GM18858 (cell line): ENCODE results near the gene PSG4.
"Not testable (repeated sequence)": the region's sequence is repeated elsewhere in the genome, so short reads cannot be mapped to it uniquely, and the experiment has no call there.

Source experiments
- ATAC-seq: cut with Tn5 transposase; IDR thresholded peaks from one replicate; pipeline ENCODE4 v1.9.1; 2021; ENCODE audit not compliant: unreplicated experiment

Gene PSG4

DNA sequence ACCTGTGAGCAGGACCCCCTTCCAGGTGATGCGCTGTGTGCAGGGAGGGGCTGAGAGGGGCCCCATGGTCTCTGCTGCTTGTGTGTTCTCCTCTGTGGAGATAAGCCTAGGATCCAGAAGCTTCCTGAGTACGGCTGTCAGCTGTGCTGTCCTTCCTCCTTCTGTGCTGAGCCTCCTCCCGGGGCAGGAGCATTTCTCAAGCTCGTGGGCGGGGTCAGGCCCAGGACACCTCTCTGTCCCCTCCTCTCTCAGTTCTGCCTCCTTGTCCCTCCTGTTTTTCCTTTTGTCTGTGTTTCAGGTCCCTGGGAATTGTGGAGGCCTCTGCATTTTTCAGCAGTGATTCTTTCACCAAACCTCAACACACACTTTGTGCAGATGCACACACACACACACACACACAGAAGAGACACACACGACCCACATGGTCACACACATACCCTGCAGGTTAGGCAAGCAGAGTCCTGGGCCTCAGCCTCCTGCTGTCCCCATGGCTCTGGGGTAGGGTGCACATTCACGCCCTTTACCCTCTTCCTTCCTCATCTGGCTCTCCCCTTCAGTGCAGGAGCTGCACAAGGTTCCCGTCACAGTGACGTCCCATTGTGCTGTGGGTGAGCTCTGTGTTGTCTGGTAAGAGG, at the start of gene PSG4:
TSS of gene PSG4 (minus strand) at position 168 of the 635 bp plus-strand sequence. CDS start at position 66, 102 bp downstream.
- not testable (repeated sequence) for ATAC-seq

DNA sequence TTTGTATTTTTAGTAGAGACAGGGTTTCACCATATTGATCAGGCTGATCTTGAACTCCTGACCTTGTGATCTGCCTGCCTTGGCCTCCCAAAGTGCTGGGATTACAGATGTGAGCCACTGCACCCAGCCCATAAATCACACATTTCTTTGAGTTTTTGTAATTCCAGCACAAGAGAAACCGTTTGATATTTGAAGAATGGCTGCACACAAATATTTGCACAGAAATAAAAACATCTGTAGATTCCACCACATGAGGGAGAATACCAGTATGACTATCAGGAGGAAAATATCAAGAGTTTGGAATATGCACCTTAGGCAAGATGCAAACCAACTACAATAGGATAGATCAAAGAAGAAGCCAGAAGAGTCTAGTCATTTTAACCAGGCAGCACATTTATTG, 46.0 kb upstream of the PSG4 start:
- not testable (repeated sequence) for ATAC-seq

DNA sequence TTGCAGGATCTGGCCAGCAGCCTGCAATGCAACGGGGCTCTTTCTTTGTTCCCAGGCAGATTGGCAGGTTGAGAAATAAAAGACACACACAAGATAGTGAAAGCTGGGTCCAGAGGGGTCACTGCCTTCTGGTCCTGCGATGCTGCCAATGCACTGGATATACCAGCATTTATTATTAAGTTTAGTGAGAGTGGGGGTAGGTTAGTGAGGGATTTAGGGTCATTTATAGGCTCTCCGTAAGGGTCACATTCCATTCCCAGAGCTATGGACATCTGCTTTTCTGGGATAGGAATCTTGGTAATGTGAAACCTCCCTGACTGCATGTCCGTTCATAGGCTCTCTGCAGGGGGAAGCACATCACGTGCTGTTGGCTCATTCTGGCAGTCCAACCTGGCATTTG, 44.9 kb upstream of the PSG4 start:
- not testable (repeated sequence) for ATAC-seq

DNA sequence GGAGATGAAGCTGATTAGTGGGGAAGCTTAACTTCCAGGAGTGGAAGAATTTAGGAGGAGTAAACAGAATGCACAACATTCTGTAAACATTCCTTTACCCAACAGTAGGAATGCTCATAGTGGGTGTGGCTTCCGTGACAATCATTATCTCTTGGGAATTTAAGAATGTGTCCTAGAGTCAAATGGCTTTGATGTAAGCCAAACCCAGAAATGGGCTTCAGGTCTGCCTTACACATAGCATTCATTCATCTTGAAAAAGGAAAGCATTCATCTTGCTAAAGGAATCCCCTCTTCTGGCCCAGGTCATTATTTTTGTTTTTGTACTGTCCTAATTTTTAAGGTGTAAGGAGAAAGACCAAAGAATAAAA, 43.2 kb upstream of the PSG4 start:
- not testable (repeated sequence) for ATAC-seq

- not testable (repeated sequence) for ATAC-seq
These were observed 41.9 kb upstream of the PSG4 start for GRCh38 chr19:43247243-43247880.

DNA sequence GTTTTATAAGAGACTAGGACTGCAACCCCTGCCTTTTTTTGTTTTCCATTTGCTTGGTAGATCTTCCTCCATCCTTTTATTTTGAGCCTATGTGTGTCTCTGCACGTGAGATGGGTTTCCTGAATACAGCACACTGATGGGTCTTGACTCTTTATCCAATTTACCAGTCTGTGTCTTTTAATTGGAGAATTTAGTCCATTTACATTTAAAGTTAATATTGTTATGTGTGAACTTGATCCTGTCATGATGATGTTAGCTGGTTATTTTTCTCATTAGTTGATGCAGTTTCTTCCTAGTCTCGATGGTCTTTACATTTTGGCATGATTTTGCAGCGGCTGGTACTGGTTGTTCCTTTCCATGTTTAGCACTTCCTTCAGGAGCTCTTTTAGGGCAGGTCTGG, 40.4 kb upstream of the PSG4 start:
- not testable (repeated sequence) for ATAC-seq

DNA sequence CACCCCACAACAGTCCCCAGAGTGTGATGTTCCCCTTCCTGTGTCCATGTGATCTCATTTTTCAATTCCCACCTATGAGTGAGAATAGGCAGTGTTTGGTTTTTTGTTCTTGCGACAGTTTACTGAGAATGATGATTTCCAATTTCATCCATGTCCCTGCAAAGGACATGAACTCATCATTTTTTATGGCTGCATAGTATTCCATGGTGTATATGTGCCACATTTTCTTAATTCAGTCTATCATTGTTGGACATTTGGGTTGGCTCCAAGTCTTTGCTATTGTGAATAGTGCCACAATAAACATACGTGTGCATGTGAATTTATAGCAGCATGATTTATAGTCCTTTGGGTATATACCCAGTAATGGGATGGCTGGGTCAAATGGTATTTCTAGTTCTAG, 36.8 kb upstream of the PSG4 start:
- not testable (repeated sequence) for ATAC-seq

GRCh38 chr19:43238213-43238612, 32.8 kb upstream of the PSG4 start:
- ATAC-seq: not testable (repeated sequence)

- ATAC-seq: not testable (repeated sequence)
These were observed 30.2 kb upstream of the PSG4 start for GRCh38 chr19:43235686-43236085.

GRCh38 chr19:43229315-43229714, 23.9 kb upstream of the PSG4 start:
- no peak for ATAC-seq

GRCh38 chr19:43228730-43229129, 23.3 kb upstream of the PSG4 start:
- not testable (repeated sequence) for ATAC-seq

DNA sequence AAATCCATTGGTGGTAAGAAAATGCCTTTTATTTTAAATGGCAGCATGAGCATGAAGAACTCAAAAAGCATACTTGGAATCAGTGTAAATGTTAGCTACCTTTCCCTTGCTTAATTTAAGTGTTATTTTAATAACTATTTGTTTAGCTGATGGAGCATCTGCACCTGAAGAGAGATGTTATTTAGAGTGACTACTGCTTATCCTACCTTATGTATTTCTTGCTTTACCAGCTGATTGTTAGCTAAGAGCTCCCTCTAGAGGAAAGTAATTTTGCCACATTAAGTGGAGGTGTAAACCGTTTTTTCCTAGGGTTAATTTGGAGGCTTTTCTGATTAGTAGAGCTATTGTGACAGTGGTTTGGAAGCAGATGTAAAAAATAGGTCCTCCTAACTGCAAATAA, 21.5 kb upstream of the PSG4 start:
- ATAC-seq: not testable (repeated sequence)

DNA sequence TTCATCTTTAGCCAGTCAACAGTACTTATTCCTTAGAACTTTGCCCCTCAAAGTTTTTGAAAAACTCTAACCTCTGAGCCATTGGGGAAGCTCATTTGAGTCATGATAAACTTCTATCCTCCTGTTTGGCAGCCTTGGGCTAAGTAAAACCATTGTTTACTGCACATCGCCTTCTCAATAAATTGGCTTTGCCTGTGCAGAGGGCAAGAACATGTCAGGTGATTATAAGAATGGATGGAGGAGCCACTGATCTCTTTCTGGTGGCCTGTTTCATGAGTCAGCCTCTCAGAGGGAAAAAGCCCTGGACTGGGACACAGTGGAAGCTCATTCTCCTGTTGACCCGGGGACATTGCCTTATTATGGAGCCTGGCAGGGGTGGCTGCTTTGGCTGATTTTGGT, 19.4 kb upstream of the PSG4 start:
- ATAC-seq: no peak

DNA sequence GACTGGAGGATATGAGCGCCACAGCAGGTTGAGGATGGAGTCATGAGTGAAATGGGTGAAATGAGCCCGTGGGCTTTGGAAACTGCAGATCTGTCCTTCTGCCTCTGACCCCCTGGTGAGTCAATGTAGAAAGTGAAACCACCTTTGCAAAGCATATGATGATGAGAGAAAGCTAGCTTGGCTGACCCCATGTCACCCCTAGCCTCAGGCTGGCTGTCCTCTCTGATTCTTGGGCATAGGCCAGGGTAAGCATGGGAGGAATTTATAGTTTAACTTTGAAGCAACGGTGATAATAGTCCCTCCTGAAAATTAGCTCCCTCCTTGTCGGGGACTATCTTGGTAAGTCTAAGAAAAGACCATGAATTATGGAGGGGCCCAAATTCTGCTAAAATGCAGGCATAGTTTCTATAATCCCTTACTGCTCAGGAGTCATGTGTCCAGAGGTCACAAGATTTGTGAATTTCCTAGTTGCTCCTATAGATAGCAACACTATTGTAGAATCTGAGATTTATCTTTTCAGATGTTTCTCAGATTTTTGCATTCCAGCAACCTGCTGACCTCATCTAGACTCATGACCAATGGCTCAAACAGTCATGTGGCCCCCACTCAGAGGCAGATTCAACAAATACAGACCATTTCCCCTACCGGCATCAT, 18.9 kb upstream of the PSG4 start:
- not testable (repeated sequence) for ATAC-seq

DNA sequence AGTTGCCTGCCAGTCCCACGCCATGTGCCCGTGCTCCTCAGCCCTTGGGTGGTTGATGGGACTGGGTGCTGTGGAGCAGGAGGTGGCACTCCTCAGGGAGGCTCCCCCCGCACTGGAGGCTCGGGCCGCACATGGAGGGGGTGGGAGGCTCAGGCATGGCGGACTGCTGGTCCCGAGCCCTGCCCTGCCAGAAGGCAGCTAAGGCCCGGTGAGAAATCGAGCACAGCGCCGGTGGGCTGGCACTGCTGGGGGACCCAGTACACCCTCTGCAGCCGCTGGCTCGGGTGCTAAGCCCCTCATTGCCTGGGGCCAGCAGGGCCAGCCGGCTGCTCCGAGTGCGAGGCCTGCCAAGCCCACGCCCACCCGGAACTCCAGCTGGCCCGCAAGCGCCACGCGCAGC, 16.5 kb upstream of the PSG4 start:
- not testable (repeated sequence) for ATAC-seq

- not testable (repeated sequence) for ATAC-seq
These were observed 13.7 kb upstream of the PSG4 start for GRCh38 chr19:43219136-43219535.

- ATAC-seq: not testable (repeated sequence)
These were observed 10.4 kb upstream of the PSG4 start for GRCh38 chr19:43215881-43216280.

DNA sequence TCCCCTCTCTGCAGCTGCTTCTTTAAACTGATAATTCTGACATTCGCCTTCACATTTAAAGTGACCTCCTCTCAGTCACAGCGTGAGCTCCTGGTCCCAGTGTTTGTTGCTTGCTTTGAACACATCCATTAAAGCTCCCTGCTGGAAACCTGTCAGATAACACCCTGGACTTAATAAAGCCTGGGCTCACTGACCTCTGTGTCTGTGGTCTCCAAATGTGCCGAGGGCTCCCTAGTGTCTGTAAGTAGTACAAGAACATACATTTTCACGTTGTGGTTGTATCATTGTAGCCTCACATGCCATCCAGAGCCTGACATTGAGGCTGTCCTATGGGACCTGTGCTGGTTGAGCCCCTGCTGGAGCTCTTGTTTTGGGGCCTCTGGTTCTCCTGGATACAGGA, 2.6 kb upstream of the PSG4 start:
- no peak for ATAC-seq

DNA sequence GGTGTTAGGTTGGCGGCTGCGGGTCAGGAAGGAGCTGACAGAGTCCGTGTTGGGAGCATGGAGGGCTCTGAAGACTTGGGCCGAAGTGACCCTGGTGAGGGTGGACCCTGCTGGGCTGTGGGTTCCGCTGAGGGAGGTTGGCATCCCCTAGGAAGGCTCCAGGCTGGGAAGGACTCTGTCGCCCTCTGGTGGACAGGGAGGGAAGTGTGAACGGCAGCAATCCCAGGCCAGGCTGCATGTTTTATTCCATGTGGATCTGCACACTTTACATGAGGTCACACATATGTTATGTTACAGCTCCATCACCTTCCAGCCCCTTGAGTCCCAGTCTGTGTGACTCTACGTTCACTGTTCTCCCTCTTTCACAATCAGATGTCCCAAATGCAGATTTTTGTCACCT, 1.7 kb upstream of the PSG4 start:
- not testable (repeated sequence) for ATAC-seq

DNA sequence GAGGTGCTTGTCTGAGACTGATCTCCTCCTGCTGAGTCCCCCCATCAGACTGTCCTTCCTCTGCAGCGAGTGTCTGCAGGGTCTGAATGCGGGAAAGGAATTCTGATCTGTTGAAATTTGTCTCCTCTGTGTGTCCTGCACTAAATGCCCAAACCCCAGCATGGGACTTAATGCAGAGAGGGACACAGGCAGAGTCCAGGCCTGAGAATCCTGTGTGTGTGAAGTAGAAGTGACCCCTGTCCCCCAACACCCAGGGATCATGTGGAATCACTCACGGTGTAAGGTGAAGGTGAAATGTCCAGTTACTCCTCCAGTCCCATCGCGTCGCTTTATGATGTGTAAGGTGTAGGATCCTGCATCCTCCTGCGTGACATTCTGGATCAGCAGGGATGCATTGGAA, 1.8 kb downstream of the PSG4 start:
- ATAC-seq: not testable (repeated sequence)

DNA sequence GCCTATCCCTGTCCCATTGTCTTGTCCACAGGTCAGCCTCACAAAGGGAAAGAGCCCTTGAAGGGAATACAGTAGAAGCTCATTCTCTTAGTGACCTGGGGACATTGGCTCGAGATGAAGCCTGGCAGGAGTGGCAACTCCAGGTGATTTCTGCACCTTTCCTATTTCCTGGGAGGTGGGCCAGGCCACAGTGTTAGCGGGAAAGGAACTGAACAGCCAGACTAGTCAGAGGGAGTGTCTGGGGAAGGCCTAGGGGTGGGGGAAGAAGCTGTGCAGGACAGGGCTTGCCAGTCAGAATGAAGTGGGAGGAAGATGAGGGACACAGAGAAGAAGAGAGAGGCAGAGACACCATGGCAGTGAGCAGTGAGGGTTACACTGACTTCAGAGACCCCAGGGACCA, 3.5 kb downstream of the PSG4 start:
- ATAC-seq: not testable (repeated sequence)

- ATAC-seq: not testable (repeated sequence)
These were observed 4.1 kb downstream of the PSG4 start for GRCh38 chr19:43201337-43201801.
